Thymus (tissue), 11 donors: ENCODE measurements around the gene RBFOX2. TPM values are rescaled to one million over a fixed set of nuclear protein-coding genes. Genes with fewer than 3 reads are reported as not detected.

Experiments
- DNase-seq, 9 donors: peaks; one replicate each; pipeline ENCODE4 v3.0.0-alpha.2; 2013; ENCODE audit warnings: low spot score in 9 of 9, low read depth in 6 of 9, missing footprints in 1 of 9
- H3K27ac ChIP-seq, 2 donors: one replicate each; pipeline ENCODE4 v1.5.1; 2013; ENCODE audit warnings: control low read depth in 1 of 2, low read depth in 1 of 2, low read length in 1 of 2, mild to moderate bottlenecking in 1 of 2, moderate library complexity in 1 of 2
- H3K27me3 ChIP-seq, 2 donors: one replicate each; pipeline ENCODE4 v1.5.1; 2013; ENCODE audit warnings: low read length in 1 of 2; ENCODE audit not compliant: control insufficient read depth in 2 of 2, insufficient read depth in 1 of 2
- H3K36me3 ChIP-seq, 2 donors: one replicate each; pipeline ENCODE4 v1.5.1; 2013; ENCODE audit warnings: low read length in 1 of 2, mild to moderate bottlenecking in 1 of 2, moderate library complexity in 1 of 2; ENCODE audit not compliant: control insufficient read depth in 2 of 2, insufficient read depth in 2 of 2
- H3K4me1 ChIP-seq, 2 donors: one replicate each; pipeline ENCODE4 v1.5.1; 2013; ENCODE audit warnings: low read length in 2 of 2; ENCODE audit not compliant: control insufficient read depth in 2 of 2, insufficient read depth in 2 of 2
- H3K4me3 ChIP-seq, 2 donors: one replicate each; pipeline ENCODE4 v1.5.1; 2013; ENCODE audit warnings: low read length in 2 of 2, control low read depth in 1 of 2, mild to moderate bottlenecking in 1 of 2
- H3K9me3 ChIP-seq, 2 donors: one replicate each; pipeline ENCODE4 v1.5.1; 2013; ENCODE audit warnings: low read length in 1 of 2, mild to moderate bottlenecking in 1 of 2; ENCODE audit not compliant: control insufficient read depth in 2 of 2, insufficient read depth in 1 of 2
- WGBS: extraction: QIAGEN DNeasy Blood & Tissue Kit; methylation state at CpG from one replicate; pipeline ENCODE4 v1.1.7; 2013; 5-methylcytosine and 5-hydroxymethylcytosine counted together
- polyA plus RNA-seq: library from polyadenylated mRNA; stranded (reverse); fragments of 200-250 nt; gene quantifications from one replicate; pipeline ENCODE4 v1.2.3, GENCODE V29; 2013
- total RNA-seq: library from RNA; stranded (reverse); fragments of 120-200 nt; gene quantifications from one replicate; pipeline ENCODE4 v1.2.4, GENCODE V29; 2013
- donor health status: healthy.

RBFOX2 gene
- total and polyA plus RNA-seq, 2 donors, result 10.2 to 14.9 TPM

DNA sequence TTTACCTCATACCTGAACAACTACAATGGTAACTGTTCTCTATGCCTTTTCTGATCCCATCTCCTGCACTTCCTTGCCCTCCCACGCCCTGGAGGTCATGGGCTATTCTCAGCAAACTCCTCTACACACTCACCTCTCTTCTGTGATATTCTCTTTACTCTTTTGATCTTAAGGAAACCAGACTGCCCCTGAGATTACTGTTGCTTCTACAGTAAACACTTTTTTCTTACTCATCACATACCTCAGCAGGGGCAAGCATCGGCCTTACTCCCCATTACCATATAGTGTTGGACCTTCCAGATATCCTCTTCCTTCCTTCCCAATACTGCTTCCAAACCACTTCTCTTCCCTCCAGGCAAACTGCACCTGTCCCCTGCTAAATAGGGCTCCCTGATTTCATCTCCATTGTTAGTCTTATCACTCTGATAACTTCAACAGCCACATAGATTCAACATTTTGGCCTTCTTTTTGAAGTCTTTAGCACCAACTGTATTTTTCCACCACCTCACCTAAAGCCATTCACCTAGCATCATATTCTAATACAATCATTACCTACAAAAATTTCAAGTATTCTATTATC, 141.2 kb downstream of the RBFOX2 start:
- H3K27me3 ChIP-seq, result no peaks in the 10 kb centered on the region
- no peak overlapping the region for H3K27ac ChIP-seq
- H3K4me3 ChIP-seq, result no peak overlapping the region

DNA sequence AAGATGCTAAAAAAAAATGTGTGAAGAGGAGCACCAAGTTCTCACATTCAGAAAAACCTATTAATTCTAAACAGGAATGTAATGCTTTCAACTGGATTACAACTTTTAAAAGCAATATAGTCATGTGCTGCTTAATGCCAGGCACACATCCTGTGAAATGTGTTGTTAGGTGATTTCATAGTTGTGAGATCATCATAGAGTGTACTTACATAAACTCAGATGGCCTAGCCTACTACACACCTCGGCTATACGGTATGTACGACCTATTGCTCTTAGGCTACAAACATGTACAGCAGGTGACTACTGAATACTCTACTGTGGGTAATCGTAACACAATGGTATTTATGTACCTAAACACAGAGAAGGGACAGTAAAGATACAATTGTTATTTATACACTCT, 142.3 kb downstream of the RBFOX2 start:
- no peaks in the 10 kb centered on the region for H3K27me3 ChIP-seq
- H3K4me1 ChIP-seq, result peaks cover 11 to 12% of the 10 kb centered on the region in 2 donors
- no peak overlapping the region for H3K4me3 ChIP-seq
- no peak for DNase-seq
- no peaks in the 10 kb centered on the region for H3K36me3 ChIP-seq
- 98% methylated on average over 4 of the region's 4 CpGs for WGBS
- H3K27ac ChIP-seq, result no peak overlapping the region
- H3K9me3 ChIP-seq, result no peaks in the 10 kb centered on the region

More for the DNA sequence above, 141.2 kb downstream of the RBFOX2 start:
- WGBS, result over 99% methylated on average over 2 of the region's 2 CpGs
- Histone ChIP-seq H3K4me1 (peaks cover 10 to 11% of the 10 kb centered on the region in 2 donors), H3K36me3 (no peaks in the 10 kb centered on the region), H3K9me3 (no peaks in the 10 kb centered on the region)
- no peak for DNase-seq

- Histone ChIP-seq H3K27me3 (no peaks in the 10 kb centered on the region), H3K27ac (no peak overlapping the region), H3K4me1 (peaks cover 11 to 12% of the 10 kb centered on the region in 2 donors), H3K36me3 (no peaks in the 10 kb centered on the region), H3K9me3 (peaks cover 0 to 2% of the 10 kb centered on the region in 2 donors), H3K4me3 (no peak overlapping the region)
- no peak for DNase-seq
- 98% methylated on average over 2 of the region's 2 CpGs for WGBS
Measured at GRCh38 chr22:35884529-35884928, 144.1 kb downstream of the RBFOX2 start.

- WGBS, result 66% methylated on average over 5 of the region's 5 CpGs
- peak overlapping the region in 1 of 2 donors; percentile 38 for H3K27ac ChIP-seq
- peaks cover 11 to 14% of the 10 kb centered on the region in 2 donors for H3K4me1 ChIP-seq
- H3K4me3 ChIP-seq, result no peak overlapping the region
- no peaks in the 10 kb centered on the region for H3K27me3 ChIP-seq
- peak in 6 of 9 donors; percentile 14 to 56 (median 22) for DNase-seq
- H3K36me3 ChIP-seq, result no peaks in the 10 kb centered on the region
- H3K9me3 ChIP-seq, result peaks cover 0 to 2% of the 10 kb centered on the region in 2 donors
Measured at GRCh38 chr22:35883031-35883620, 145.5 kb downstream of the RBFOX2 start.

GRCh38 chr22:35882211-35883030, 146.2 kb downstream of the RBFOX2 start:
- Histone ChIP-seq H3K4me3 (no peak overlapping the region), H3K36me3 (no peaks in the 10 kb centered on the region), H3K9me3 (peaks cover 0 to 2% of the 10 kb centered on the region in 2 donors), H3K27me3 (no peaks in the 10 kb centered on the region), H3K4me1 (peaks cover 11 to 14% of the 10 kb centered on the region in 2 donors), H3K27ac (peak overlapping the region in 1 of 2 donors; percentile 38)
- DNase-seq, result peak in 1 of 9 donors; percentile 20
- WGBS, result 78% methylated on average over 5 of the region's 5 CpGs

DNA sequence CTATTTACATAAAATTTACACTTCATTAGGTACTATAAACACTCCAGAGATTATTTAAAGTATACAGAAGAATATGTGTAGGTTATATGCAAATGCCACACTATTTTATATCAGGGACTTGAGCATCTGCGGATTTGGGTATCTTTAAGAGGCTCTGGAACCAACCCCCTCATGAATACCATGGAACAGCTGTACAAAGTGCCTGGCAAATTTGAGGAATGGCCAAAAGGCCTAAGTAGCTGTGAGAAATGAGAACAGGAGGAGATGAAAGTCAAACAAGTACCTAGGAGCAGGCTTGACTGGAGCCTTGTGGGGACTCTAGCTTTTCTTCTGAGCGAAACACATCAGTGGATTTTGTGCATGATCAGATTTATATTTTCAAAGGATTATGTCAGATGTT, 149.3 kb downstream of the RBFOX2 start:
- Histone ChIP-seq H3K4me1 (peaks cover 11 to 14% of the 10 kb centered on the region in 2 donors), H3K4me3 (no peak overlapping the region), H3K36me3 (no peaks in the 10 kb centered on the region), H3K9me3 (peaks cover 0 to 2% of the 10 kb centered on the region in 2 donors), H3K27me3 (no peaks in the 10 kb centered on the region), H3K27ac (no peak overlapping the region)
- WGBS, result 98% methylated on average over 2 of the region's 2 CpGs
- DNase-seq, result no peak

DNA sequence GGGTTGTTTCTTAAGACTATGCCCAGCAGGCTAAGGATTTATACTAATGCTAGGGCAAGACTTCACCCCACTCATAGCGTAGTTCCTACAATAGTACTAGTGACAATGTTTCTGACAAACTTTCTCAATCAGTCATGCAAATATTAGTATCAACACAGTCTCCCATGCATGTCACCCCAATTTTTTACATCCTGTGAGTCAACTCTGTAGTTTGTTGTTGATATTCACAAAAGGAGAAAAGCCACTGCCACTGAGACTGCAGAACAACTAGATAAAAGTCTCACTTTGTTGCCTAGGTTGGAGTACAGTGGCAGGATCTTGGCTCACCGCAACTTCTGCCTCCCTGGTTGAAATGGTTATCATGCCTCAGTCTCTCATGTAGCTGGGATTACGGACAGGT, 155.2 kb downstream of the RBFOX2 start:
- no peaks in the 10 kb centered on the region for H3K4me1 ChIP-seq
- DNase-seq, result no peak
- no peaks in the 10 kb centered on the region for H3K27me3 ChIP-seq
- no peaks in the 10 kb centered on the region for H3K36me3 ChIP-seq
- no peaks in the 10 kb centered on the region for H3K9me3 ChIP-seq
- WGBS, result 97% methylated on average over 3 of the region's 3 CpGs
- H3K27ac ChIP-seq, result no peak overlapping the region
- no peak overlapping the region for H3K4me3 ChIP-seq

DNA sequence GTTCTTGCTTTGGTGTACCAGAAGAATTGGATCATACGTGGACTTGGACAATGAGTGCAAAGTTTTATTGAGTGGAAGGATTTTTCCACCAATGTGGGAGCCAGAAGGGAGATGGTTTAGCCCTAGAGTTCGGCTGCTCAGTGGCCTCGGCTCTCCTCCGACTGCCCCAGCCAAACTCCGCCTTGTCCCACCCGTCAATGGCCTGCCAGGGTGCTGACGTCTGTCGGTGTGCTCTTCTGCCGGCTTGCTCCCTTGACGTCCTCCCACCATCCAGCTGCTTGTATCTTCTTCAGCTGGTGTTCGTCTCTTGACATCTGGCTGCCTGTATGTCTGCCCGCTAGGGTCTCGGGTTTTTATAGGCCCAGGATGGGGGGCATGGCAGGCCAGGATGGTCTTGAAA, 156.2 kb downstream of the RBFOX2 start:
- no peaks in the 10 kb centered on the region for H3K27me3 ChIP-seq
- no peaks in the 10 kb centered on the region for H3K36me3 ChIP-seq
- no peak overlapping the region for H3K4me3 ChIP-seq
- H3K27ac ChIP-seq, result no peak overlapping the region
- DNase-seq, result no peak
- WGBS, result 99% methylated on average over 13 of the region's 13 CpGs
- no peaks in the 10 kb centered on the region for H3K9me3 ChIP-seq
- H3K4me1 ChIP-seq, result no peaks in the 10 kb centered on the region
